HG03460 (cell line): ENCODE data around the gene TARDBP.
A peak's percentile ranks its signal among the peaks of the same experiment; 100 is the strongest.
"Not testable (repeated sequence)": the region's sequence is repeated elsewhere in the genome, so short reads cannot be mapped to it uniquely, and the experiment has no call there.

ENCODE experiments used
- ATAC-seq: cut with Tn5 transposase; IDR thresholded peaks from one replicate; pipeline ENCODE4 v1.9.1; 2021; ENCODE audit not compliant: unreplicated experiment

TARDBP gene

DNA sequence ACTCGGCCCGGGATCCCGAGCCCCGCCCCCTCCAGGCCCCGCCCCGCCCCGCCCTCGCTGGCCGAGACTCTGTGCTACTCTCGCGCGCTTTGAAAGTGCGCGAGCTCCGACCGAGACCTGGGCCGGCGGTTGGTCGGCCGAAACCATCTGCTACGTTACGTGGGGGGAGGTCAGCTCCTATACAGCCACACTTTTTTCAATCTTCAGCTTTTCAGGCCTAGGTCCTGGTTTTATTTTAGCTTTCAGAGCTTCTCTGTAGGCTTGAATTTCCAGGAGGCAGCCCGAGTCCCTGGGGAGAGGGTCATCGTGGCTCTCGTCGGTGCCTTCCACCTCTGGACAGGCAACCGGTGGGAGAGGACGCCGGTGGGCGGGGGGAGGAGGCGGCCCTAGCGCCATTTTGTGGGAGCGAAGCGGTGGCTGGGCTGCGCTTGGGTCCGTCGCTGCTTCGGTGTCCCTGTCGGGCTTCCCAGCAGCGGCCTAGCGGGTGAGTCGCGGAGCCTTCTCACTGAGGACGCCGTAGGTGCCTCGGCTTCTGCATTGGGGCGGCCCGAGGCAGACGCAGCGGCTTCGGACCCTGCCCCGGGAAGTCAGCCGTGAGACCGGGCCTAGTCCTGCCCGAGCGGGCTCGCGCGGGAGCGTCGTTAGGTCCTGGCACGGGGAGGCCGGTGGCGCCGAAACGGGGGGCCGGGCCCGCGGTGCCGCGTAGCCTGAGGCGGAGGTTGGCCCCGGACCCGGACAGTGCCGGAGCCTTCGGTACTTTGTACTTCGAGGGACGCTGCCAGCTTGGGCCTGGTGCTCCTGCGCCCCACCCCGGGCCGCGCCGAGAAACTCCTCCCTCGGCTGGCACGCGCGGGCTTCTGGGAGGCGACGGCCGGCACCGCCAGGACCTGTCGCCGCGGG is at the start of gene TARDBP:
TARDBP (plus strand) TSS at position 395 of the 900 bp plus-strand sequence. CDS start 1,074 bp downstream, outside the sequence.
- ATAC-seq, result peak; percentile 84

DNA sequence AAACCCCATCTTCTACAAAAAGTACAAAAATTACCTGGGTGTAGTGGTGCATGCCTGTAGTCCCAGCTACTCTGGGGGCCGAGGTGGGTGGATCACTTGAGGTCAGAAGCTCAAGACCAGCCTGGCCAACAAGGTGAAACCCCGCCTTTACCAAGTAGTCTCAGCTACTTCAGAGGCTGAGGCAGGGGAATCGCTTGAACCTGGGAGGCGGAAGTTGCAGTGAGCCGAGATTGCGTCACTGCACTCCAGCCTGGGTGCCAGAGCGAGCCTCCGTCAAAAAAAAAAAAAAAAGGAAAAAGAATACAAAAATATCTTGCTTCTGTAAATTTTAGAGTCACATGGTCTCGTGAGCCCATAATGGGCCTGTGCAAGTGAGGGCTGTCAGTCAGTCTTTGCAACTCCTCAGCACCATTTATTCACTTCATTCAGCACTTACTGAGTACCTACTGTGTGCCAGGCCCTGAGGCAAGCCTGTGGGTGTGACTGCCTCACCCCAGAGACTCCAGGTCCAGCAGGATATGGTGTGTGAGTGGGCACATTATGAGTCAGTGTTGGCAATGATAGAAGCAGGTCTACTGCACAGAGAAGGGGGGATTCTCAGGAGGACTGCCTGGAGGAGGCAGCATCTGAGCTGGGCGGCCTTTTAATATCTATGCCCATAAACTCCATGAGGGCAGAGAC is 46.8 kb upstream of the TARDBP start:
- peak; percentile 44 for ATAC-seq

DNA sequence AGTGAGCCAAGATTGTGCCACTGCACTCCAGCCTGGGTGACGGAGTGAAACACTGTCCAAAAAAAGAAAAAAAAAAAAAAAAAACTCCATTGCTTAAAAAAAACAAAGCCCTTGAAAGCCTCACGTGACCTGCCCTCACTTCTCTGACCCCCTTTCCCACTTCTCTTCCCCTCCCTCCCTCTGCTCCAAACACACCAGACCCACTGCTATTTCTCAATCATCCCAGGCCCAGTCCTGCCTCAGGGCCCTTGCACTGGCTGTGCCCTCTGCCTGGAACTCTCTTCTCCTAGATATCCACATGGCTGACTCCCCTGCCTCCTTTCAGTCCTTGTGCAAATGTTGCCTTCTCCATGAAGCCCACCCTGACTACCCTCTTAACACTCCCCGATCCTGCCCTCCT is 45.4 kb upstream of the TARDBP start:
- no peak for ATAC-seq

DNA sequence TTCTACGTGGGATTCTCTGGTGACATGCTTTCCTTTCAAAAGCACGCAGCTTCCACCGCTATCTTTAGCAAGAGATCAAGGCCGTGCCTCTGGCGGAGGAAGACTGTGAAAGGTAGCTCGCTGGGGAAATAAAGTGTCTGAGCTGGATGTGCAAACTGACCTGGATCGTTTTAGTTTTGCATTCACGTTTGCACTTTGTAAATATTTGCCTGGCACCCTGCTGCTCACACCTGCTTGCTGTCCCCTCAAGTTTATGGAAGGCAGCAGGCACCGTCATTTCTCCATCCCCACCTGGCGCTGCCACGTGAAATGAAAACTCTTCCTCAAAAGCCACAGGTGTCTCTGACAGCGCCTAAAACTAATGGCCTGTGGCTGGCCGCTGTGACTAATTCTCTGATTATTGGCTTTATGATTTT is 44.0 kb upstream of the TARDBP start:
- ATAC-seq, result no peak

DNA sequence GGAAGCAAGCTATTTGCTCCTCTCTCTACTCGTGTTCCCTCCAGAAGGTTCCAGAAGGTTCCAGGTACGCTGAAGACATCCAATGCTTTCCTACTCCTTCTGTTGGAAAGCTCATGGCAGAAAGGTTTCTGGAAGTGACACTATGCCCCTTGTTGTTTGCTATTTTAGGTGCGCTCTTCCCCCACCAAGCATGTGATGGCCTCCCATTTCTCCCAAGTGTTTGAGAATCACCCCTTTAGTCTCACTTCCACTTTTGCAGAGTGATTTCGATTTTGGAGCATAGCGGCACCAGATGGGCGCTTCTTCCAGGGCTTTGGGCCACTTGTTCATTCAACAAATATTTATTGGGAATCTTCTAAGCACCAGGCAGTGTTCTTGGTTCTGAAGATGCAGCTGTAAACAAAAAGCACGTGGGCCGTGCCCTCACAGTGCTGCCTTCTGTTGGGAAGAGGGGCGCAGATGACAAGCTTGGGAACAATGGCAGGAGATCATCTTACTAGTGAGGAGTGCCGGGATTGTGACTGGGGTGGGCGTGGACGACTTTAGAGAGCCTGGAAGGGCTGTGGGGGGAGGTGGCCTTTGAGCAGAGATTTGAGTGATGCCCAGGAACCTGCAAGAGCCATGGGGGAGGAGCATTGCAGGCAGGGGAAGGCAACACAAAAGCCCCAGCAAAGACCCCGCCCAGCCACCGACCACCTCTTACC is 43.0 kb upstream of the TARDBP start:
- no peak for ATAC-seq

DNA sequence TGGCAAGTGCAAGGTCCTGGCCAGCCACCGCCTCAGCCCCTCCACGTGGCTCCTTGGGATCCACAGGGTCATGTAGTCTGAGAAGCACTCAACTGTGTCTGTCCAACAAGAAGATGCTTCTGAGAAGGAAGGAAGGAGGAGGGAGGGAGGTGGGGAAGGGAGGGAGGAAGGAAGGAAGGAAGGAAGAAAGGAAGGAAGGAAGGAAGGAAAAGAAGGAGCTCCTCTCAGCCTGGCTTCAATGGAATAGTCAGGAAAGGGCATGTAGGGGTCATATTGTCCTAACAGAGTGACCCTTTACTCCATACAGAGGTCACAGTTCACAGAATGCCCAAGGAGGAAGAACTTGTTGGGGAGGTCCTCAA is 42.5 kb upstream of the TARDBP start:
- ATAC-seq, result no peak

DNA sequence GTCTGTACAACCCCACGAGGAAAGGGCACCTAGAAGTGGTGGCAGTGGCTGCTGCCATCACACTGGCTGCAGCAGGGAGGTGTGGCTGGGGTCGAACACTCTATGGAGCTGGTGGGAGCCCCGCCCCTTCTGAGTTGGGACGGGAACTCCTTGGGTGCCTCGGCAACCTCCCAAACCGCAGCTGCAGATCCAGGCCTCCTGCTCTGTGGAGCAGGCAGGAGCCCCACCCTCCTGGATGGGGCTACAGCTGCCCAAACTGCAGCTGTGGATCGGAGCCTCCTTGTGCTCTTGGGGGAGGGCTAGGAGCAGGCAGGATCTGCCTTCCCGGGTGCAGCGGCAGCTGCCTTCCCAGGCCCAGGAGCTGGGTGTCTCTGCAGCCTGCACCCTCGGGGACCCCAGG is 38.9 kb upstream of the TARDBP start:
- ATAC-seq, result no peak

DNA sequence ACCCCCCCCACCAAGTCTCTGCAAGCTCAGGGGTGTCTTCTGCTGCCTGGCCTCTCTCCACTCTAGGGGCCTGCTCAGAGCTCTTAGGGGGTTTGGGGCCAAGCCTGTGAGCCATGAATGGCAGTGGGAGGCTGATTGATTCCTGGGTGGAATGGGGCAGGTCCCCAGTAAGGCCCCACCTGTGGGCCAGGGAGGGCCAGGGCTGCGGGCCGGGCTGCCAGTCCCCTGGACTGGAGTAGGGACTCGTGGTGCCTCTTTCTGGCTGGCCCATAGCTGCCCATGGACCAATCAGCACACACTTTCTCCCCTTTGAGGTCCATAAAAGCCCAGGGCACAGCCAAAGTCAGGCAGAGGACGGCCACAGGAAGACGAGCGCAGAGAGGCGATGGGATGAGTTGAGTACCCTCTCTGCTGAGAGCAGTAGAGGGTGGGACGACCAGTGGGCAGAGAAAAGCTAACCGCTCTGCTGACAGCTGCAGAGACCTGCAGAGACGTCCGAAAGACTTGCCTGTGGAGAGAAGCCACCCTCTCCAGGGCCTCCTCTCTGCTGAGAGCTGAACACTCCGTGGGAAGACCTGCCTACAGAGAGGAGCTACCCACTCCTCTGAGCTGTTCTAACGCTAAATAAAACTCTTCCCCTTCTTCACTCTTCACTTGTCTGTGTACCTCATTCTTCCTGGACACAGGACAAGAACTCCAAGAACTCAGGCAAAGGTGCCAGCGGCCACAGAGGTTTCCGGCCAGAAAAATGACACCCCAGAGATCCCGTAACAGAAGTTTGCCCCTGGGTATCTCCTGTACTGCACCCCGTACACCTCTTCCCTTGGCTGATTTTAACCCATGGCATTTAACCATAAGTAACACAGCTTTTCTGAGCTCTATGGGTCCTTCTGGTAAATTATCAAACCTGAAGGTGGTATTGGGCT is 38.2 kb upstream of the TARDBP start:
- ATAC-seq, result no peak

DNA sequence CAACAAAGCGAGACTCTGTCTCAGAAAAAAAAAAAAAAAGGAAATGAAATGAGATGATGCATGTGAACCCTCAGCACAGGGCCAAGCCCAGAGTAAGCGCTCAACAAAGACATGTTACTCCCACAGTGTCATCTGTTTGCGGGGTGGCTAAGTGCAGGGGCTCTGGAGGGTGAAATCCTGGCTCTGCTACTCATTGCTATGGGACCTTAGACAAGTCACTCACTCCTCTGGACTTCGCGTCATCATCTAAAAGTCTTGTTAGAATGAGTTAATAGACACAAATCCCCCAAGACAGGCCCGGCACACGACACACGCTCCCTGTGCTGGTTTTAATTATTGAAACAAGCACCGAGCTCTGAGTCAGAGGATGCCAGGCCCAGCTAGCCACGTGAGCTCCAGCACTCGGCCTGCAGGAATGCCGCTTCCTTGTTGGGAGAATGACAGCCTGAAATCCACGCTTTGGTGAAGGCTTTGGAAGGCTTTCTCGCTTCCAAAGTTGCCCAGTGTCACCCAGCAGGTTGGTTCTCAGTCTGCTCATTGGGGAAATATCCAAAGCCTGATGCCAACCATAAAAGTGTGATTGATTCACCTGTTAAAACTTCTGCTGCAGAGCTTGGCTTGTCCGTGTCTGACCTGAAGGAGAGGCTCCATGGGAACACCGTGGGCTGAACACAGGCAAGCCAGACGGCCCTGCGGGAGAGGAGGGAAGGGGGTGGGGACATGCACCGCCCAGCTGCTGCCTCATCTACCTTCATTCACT is 36.7 kb upstream of the TARDBP start:
- no peak for ATAC-seq

DNA sequence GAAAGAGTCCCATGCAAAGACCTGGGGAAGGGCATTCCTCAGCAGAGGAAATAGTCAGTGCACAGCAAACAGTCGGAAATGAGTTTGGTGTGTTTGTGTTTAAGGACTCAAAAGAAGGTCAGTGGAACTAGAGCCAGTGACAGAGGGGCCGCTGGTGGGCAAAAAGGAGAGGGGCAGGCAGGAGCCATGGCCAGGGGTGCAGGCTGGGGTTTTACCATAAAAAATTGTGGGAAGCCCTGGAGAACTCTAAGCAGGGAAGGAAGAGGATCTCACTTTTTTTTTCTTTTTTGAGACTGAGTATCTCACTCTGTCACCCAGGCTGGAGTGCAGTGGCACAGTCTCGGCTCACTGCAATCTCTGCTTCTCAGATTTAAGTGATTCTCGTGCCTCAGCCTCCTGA is 33.7 kb upstream of the TARDBP start:
- ATAC-seq, result no peak

DNA sequence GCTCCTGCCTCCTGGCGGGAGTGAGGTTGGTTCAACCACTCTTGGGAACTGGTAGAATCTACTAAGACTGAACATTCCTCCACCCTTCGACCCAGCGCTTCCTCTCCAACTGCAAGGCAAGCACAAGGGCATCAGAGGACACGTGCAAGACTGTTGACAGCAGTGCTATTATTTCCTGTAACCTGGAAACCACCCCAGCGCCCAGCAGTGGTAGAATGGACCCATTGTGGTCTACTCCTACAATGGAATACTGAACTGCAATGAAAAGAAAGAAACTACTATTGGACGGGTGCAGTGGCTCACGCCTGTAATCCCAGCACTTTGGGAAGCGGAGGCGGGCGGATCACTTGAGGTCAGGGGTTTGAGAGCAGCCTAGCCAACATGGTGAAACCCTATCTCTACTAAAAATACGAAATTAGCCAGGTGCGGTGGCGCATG is 33.0 kb upstream of the TARDBP start:
- ATAC-seq, result no peak

DNA sequence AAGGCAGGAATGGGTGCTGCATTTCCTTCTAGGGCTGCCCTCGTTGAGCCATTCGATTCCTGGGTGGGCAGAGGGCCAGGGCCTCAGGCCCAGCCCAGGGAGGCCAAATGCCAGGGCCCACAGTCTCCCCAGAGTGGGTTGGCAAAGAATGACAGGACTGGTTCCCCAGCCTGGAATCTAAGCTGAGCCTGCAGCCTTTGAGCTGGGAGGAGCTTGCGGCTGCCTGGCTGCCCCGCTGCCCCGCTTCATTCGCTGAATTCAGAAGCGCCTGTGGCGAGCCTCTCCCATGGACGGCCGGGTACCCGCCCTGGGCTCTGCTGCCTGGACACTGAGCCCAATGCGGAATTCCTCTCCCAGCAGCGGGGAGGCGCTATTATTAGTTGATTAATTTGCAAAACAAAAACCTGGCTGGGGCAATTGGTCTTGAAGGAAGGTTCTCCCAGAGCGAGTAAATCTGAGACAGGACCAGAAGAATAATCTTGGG is 32.3 kb upstream of the TARDBP start:
- ATAC-seq, result no peak

DNA sequence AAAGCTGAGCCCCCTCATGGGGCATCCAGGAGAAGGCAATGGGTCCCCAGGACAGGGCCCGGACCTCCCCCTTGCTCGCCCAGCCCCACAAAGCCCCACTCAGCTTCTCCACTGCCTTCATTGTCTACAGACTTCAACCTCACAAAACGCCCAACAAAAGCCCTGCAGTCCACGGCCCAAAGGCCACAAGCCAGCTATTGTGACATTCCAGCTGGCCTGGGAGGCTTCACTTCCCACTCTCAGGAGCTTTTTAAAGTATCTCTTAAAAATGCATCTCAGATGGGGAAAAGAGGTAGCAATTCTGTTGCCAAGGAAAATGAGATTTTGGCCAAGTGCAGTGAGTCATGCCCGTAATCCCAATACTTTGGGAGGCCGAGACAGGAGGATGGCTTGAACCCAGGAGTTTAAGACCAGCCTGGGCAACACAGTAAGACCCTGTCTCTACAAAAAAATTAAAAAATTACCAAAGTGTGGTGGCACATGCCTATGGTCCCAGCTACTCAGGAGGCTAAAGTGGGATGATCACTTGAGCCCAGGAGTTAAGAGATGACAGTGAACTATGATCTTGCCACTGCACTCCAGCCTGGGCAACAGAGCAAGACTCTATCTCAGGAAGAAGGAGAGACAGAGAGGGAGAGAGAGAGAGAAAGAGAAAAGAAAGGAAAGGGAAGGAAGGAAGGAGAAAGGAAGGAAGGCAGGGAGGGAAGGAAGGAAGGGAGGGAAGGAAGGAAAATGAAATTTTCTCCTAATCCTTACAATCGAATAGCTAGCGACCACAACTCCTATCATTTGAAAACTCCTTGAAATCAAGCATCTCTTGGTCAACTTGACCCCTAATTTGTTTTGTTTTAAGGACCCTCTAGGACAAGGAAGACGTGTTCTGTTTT is 31.4 kb upstream of the TARDBP start:
- ATAC-seq, result no peak

DNA sequence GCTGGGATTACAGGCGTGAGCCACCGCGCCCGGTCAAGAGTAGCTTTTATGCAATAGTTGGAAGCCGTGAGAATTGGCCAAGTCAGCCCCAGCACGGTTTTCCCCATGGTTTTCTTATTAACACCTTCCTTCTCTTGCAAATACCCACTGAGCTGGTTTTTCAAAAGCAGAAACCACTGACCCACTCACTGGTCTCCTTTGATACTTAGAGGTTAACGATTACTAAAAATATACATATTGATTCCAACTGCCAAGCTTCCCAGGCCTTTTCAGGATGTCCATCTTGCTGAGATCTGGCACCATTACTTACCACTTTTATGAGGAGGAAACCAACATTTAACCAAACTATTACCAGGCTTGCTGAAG is 25.9 kb upstream of the TARDBP start:
- ATAC-seq, result no peak

DNA sequence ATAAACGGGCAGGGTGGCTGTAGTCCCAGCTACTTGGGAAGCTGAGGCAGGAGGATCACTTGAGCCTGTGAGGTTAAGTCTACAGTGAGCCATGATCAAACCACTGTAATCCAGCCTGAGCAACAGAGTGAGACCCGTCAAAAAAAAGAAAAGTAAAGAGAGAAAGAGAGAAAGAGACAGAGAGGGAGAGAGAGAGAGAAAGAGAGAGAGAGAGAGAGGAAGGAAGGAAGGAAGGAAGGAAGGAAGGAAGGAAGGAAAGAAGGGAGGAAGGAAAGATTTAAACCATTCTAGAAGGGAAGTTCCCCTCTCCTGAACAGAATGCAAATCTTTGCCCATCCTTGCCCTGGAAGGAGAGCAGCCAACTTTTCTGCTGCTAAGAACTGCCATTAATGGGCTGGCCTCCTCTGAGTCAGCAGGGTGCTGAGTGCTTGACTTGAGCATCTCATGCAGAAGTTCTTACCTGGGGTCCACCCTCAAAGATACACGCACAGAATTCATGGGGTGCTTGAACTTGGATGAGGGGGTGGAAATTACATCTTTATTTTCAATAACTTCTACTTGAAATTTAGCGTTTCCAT is 24.5 kb upstream of the TARDBP start:
- ATAC-seq, result no peak

DNA sequence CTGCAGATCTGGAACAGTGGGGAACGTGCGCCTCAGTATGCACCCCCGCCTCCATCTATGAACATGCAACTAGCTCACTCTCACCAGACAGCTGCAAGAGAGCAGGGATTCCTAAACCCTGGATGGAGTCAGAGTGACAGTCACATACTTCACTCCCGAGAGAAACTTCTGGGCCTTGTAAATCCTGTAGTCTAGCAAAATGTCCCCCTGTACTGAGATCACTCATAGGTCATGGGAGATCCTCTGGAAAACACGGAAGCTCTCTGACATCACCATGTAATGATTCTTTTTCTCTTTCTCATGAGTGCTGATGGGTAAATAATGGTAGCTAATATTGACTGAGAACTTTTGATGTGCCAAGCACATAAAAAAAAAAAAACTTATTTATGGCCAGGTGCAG is 23.4 kb upstream of the TARDBP start:
- ATAC-seq, result no peak

DNA sequence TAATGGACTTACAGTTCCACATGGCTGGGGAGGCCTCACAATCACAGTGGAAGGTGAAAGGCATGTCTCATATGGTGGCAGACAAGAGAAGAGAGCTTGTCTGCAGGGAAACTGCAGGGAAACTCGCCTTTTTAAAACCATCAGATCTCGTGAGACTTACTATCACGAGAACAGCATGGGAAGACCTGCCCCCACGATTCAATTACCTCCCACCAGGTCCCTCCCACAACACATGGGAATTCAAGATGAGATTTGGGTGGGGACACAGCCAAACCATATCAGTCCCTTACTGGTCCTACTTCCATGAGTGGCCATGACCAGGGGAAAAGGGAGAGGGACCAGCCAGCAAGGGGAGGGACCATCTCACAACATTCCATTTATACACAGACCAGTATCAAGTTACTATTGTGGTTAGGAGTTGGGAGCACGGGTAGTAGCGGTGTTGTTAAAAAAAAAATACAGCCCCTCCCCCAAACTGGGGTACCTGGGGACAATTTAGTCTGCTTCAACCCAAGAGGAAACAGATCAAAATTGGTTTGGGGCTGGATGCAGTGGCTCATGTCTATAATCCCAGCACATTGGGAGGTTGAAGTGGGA is 22.4 kb upstream of the TARDBP start:
- ATAC-seq, result not testable (repeated sequence)

DNA sequence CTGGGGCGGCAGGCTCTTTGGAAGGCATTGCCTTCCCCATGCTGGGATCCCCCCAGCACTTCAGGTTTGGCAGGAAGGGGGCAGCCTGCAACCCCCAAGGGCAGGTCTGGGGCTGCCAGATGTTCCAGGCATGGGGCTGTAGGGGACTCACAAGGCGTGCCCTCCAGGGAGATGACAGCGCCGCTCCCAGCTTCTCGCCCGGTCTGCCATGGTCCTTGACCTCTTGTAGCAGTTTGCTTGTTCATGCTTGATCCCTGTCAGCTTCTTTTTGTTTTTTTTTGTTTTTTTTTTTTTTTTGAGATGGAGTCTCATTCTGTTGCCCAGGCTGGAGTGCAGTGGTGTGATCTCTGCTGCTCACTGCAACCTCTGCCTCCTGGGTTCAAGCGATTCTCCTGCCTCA is 21.6 kb upstream of the TARDBP start:
- no peak for ATAC-seq
